Measurements from ENCODE around the gene SPSB3. TPM values are rescaled to one million over a fixed set of nuclear protein-coding genes. Genes with fewer than 3 reads are reported as not detected.

SPSB3 gene
- total RNA-seq, 1 donor from 2014 or later: 63.6 TPM

DNA sequence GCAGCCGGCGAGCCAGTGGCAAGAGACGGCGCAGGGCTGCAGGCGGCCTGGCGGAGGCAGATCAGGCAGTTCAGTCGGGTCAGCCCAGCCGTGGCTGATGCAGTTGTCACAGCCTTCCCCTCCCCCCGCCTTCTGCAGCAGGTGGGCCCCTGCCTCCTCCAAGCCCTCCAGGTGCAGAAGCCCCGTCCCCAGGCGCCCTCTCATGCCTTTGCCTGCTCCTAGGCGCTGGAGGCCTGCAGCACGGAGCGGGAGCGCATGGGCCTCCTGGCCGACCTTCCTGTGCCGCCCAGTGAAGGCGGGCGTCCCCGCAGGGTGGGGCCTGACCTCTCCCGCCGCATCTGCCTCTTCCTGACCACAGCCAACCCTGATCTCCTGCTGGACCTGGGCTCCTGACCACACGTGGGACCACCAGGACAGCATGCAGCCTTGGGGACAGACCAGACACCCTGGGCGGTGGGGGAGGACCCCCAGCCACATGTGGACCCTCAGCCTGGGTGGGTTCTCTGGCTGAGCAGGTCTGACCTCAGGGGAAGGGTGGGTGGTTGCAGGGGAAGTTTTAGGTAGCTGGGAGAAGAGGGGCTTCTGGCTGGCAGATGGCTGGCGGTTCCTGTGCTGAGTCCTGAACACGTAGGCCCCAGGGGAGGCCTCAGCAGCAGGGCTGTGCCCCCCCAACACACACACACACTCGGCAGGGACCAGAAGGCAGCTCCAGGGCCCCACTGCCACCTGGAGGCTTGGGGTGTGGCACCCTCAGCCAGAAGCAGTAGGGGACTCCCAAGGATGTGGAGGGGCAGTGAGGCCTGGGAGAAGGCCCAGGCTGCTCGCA, 6.3 kb downstream of the SPSB3 start:
- DNase-seq (ENCODE audit: extremely low read depth, low read depth, low spot score): no peak

DNA sequence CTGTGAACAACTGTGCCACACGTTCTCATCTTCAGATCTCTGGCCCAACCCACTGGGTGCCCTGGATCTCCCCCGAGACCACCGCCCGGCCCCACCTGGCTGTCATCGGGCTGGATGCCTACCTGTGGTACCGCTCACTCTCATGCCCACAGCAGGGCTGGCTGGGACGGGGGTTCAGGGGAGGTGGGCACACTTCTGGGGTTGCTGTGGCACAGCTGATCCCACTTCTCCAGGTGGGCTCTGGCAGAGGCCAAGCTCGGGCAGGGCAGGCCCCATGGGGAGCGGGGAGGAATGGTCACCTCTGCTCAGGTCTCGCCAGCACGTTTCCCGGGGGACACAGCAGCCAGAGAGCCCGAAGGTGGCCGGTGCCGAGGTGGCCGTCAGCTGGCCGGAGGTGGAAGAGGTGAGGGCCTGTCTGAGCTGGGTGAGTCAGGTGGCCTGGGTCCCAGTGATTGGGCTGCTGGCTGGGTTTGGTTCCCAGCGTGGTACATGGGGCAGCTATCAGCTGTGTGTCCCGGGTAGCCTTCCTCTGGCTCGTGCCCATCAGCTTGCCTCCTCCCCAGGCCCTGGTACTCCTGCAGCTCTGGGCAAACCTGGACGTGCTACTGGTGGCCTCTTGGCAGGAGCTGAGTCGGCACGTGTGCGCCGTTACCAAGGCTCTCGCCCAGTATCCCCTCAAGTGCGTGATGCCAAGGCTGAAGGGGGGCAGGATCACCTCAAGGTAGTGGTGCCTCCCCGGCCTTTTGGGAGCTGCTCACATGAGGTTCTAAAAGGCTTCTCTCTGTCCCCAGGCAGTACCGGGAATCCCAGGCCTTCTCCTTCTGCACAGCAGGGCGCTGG, 7.1 kb downstream of the SPSB3 start:
- DNase-seq (ENCODE audit: extremely low read depth, low read depth, low spot score): no peak

DNA sequence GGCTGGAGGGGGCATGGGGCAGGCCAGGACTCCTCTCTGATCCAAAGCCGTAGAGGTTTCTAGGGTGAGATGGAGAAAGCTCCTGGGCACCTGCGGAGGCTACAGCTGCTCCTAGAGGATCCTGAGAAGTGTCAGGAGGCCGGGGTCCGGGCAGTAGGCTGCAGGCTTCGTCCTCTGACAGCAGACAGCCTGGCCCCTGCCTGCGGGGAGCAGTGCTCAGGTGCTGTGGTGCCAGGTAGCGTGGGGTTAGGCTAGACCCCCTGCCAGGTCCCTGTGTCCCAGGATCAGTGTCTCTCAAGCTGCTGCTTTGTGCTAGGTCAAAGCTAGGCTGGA, 8.0 kb downstream of the SPSB3 start:
- DNase-seq (ENCODE audit: extremely low read depth, low read depth, low spot score): no peak

DNA sequence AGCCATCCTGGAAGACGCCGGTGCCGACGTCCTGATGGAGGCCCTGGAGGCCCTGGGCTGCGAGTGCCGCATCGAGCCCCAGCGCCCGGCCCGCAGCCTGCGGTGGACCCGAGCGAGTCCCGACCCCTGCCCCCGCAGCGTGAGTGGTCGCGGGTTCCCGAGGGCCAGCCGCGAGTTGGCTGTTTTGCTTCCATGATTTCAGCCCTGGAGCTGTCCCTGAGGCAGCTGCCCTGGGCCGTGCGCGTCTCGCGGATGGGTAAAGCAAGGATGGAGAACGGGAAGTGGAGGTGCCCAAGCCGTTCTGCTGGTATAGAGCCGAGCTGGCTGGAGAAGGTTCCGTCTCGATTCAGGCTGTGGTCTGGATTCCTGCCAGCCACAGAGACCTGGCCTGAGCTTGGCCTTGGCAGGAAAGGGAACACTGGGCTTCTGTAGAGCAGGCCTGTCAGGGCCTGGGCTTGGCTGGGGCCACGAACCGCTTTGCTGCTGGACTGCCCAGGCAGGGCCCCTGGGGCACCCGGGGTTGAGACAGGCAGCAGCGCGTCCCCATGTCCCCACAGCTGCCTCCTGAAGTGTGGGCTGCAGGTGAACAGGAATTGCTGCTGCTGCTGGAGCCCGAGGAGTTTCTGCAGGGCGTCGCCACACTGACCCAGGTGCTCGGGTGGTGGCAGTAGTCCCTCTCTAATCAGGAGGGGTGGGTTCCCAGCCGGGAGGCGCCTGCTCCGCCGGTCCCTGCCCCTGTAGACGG, 8.5 kb downstream of the SPSB3 start:
- no peak for DNase-seq (ENCODE audit: extremely low read depth, low read depth, low spot score)

DNA sequence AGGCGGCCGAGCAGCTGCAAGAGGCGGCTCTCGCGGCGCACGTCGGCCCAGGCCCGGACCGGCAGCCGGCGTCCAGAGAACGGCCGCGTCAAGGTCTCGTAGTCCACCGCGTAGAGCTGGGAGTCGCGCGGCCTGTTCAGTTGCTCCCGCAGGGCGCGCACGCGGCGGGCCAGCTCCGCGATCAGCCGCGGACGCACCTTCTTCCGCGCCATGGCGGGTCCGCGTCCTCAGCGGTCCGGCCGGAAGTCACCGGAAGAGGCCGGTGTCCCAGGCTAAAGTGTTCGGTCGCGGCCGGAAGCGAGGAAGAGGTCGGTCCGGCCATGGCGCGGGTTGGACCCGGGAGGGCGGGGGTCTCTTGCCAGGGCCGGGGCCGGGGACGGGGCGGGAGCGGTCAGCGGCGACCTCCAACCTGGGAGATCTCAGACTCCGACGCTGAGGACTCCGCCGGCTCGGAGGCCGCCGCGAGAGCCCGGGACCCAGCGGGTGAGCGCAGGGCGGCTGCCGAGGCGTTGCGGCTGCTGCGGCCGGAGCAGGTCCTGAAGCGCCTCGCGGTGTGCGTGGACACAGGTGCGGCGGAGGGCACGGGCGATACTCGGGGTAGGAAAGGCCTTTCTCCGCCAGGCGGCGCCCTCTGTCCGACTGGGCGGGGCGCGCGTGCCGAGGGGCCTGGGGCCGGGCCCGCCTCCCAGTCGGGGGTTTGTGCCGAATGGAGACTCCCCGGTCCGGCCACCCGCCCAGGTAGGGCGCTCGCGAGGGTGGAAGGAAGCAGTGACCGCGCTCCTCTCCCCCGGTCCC, 9.3 kb downstream of the SPSB3 start, which contains the start of gene MRPS34:
Gene MRPS34, minus strand, starts transcription at position 227 of the 795 bp plus-strand sequence. Its CDS starts 15 bp downstream, at position 212.
- DNase-seq (ENCODE audit: extremely low read depth, low read depth, low spot score): no peak

DNA sequence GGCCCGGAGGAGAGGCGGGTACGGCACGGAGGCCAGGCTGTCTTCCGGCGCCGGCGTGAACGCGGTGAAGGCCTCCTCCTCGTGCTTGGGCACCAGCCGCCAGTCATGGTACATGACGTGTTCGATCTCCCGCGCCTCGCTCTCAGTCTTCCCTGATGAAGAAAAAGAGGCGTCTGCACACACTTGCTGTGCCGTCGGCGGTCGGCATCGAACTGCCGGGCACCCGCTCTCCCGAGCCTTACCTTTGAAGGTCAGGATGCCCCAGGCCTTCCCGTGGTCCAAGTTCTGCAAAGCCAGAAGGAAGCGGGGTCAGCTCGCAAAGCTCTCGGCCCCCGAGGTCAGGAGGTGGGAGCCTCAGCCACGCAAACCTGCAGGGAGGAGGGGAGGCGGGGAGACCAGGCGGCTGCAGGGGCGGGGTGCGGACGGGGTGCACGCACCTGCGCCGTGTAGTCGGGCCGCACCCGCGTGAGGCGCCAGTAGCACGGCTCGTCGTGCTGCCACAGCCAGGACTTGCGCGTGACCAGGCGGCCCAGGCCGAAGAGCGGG, 9.9 kb downstream of the SPSB3 start, which contains the start of gene EME2:
Gene EME2, plus strand, starts transcription at position 449 of the 546 bp plus-strand sequence. CDS start 418 bp downstream, outside the sequence.
- no peak for DNase-seq (ENCODE audit: extremely low read depth, low read depth, low spot score)

DNA sequence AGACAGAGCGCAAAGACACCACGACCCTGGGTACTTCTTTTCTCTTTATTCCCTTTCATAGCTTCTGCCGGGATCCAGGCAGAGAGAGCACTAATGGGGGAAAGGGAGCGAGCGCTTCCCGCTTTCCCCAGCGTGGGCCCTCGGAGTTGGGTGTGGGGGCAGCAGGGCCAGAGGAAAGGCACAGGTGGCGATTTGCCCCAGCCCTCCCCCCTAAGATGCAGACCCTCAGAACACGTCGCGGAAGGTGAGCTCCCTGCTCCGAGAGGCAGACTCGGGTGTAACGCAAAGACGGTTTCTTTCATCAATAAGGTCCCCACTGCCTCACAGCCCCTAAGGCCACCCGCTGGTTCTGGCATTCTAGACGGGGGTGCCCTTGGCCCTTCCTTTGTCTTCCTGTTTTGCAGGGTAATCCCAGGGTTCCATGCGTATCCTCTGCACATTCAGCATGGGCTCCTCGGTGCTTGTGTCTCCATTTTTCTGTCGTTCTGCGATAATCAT, 10.5 kb downstream of the SPSB3 start:
- DNase-seq (ENCODE audit: extremely low read depth, low read depth, low spot score): no peak

DNA sequence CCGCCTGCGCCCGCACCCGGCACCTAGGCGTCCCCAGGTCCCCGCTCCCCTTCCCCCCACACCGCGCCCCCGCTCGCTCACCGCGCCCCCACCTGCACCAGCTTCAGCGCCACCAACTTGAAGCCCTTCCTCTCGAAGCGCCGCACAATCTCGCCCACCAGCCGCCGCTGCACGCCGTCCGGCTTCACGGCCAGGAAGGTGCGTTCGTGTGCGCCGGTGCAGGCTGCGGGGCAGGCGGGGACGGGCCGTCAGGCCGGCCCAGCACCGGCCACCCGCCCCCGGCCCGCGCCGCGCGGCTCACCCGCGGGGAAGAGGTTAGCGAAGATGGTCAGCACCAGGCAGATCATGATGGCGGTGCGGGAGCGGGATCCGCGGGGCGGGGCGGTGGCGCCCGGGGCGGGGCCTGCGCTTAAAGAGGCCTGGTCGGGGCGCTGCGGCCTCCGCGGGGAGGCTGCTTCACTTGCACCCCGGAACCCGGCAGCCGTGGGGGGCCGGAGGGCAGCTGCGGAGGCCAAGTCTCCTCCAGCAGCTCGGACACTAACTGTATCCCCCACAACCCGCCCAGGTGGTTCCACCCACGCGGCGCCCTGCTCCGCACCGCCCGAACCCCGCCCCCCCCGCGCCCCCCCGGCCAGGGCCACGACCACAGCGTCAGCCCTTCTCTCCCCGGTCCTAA, 11.0 kb downstream of the SPSB3 start, which contains the start of gene NME3:
Gene NME3, minus strand, starts transcription at position 356 of the 676 bp plus-strand sequence. Its CDS starts 9 bp downstream, at position 347.
- DNase-seq (ENCODE audit: extremely low read depth, low read depth, low spot score): no peak

DNA sequence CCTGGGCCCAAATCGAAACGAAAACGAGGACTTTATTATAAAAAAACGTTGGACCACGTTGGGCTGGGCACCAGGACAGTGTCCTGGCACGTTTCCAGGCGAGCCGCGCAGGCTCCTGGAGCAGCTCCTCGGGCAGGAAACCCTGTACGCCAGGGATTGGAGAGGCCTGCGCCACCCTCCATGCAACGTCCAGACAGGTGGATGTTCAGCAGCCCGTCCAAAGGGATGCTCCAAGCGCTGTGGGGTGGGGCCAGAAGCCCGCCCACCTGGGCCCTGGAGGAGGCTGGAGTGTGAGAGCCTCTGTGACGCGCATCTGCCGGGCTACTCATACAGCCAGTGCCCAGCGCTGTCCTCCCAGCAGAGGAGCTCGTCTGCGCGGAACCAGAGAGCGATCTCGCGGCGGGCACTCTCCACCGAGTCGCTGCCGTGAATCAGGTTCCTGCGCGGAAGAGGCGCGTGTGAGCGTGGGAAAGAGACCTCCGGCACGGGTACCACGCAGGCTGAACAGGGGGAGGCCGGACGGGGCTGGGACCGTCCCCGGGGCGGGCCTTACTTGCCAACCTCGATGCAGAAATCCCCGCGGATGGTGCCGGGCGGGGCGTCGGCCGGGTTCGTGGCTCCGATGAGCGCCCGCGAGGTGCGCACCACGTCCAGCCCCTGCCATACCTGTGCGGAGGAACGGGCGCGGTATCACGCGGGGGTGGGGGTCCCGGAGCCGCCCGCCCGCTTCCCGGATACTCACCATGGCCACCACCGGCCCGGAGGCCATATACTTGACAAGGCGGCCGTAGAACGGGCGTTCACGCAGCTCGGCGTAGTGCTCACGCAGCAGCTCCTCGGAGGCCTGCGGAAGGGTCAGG, 11.8 kb downstream of the SPSB3 start:
- no peak for DNase-seq (ENCODE audit: extremely low read depth, low read depth, low spot score)

DNA sequence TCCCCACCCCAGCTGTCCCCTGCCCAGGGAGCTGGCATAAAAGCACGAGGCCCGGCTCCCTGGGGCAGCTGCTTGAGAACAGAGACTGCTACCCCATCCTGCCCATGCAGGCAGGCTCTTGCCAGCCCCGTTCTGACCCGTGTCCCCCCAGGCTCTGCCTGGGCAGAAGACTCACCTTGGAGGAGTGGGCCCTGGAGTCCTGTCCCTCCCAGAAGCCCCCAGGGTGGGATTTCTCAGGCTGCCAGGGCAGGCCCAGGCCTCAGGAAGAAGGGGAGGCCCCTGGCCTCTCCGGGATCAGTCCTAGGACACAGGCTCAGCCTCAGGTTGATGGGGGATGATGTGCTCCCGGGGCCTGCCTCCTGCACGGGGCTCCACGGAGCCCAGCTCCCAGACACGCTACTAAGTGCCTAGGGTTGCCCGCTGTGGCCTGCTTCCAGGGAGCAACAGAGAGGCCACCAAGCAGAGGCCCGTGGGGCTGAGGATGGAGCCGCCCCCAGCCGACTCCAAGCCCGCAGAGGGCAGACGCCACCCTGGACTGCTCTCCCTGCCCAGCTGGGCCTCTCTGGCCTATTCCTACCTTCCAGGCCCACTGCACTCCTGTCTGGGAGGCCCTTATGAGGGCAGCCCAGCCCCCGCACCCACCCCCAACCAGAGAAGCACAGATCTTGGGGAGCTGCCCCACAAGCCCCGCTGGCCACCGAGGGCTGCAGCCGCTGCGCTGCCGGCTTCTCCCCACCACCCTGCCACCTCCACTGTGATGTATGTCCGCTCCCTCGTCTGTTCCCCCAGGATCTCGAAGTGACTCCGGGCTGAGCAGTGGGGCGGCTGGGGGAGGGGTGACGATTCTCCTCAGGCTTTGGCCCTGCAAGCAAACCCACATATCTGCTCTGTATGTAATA, 12.7 kb downstream of the SPSB3 start:
- DNase-seq (ENCODE audit: extremely low read depth, low read depth, low spot score): no peak

DNA sequence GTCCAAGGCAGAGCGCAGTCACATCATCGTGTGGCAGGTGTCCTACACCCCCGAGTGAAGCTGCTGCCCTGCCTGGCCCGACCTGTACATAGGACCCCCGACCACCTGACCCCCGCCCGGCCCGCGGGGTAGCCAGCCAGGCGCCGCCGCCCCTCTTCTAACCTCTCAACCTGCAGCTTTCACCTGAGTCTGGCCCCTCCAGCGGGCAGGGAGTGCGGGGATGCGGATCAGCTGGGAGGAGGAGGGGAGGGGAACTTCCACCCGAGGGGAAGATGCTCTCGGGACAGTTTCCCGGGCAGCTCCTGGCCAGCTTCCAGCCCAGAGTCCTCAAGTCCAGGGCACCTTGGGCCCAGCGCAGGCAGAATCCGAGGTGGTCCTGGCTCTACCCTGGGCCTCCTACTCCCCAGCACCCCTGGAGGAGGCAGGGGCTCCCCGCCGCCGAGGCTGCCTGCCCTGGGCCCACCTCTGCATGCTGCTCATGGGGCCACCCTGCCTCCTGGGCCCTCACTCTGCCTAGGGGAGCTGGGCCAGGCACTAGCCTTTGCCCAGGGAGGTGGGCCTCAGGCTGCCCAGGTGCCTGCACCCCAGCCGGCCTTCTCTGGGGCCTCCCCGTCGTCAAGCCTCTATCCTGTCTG, 13.5 kb downstream of the SPSB3 start:
- no peak for DNase-seq (ENCODE audit: extremely low read depth, low read depth, low spot score)

DNA sequence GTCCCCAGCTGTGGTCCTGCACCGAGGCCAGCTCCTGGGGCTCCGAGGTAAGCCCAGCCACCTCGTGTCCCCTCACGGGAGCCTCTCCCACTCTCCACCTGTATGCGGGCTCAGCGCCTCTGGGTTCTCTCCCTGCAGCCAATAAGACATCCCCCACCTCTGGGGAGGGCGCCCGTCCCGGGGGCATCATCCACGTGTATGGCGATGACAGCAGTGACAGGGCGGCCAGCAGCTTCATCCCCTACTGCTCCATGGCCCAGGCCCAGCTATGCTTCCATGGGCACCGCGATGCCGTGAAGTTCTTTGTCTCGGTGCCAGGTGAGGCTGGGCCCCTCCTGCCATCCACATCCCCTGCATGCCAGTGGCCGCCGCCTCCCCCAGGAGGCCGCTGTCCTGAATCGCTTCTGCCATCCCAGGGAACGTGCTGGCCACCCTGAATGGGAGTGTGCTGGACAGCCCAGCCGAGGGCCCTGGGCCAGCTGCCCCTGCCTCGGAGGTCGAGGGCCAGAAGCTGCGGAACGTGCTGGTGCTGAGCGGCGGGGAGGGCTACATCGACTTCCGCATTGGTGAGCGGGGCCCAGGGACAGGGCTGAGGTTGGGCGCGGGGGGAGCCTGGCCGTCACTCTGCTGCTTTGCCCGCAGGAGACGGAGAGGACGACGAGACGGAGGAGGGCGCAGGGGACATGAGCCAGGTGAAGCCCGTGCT, 14.2 kb downstream of the SPSB3 start:
- DNase-seq (ENCODE audit: extremely low read depth, low read depth, low spot score): no peak

DNA sequence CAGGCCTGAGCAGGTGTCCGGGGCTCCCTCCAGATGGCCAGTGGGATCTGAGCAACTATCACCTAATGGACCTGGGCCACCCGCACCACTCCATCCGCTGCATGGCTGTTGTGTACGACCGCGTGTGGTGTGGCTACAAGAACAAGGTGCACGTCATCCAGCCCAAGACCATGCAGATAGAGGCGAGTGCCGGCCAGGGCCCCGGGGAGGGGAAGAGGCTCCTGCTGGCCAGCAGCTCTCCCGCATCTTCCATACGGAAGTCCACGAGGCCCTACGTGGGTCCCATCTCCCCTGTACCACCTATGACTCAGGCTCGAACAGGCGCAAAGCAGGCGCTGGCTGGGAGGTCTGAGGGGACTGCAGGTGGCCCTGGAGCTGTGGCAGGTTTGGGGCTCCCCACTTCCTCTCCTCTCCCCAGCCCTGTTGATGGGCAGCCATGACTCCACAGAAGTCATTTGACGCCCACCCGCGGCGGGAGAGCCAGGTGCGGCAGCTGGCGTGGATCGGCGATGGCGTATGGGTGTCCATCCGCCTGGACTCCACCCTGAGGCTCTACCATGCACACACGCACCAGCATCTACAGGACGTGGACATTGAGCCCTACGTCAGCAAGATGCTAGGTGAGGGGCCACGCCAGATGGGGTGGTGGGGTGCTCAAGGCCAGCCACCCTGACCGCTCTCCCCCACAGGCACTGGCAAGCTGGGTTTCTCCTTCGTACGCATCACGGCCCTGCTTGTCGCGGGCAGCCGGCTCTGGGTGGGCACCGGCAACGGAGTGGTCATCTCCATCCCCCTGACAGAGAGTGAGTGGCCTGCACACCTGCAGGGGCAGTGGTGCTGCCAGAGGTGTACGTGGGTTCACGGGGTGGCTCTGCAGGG, 15.0 kb downstream of the SPSB3 start:
- DNase-seq (ENCODE audit: extremely low read depth, low read depth, low spot score): no peak

DNA sequence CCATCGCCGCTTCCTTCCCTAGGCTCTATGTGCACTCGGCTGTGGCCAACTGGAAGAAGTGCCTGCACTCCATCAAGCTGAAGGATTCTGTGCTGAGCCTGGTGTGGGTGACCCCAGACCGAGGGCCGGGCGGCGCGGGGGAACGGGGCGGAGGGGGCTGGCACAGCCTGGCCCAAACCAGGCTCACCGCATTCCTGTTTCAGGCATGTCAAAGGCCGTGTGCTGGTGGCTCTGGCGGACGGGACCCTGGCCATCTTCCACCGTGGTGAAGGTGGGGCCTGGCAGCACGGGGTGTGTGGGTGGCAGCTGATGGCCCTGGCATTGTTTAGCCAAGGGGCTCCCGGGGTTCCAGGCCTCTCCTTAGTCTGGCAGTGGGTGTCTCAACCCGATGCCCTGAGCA, 15.7 kb downstream of the SPSB3 start:
- no peak for DNase-seq (ENCODE audit: extremely low read depth, low read depth, low spot score)

DNA sequence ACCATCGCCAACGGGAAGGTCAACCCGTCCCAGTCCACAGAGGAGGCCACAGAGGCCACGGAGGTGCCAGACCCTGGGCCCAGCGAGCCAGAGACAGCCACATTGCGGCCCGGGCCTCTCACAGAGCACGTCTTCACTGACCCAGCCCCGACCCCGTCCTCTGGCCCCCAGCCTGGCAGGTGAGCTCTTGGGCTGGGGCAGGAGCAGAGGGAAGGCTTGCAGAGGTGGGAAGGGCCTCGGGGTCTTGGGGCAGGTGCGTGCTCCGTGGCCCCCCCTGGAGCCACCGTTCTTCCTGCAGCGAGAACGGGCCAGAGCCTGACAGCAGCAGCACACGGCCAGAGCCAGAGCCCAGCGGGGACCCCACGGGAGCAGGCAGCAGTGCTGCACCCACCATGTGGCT, 16.1 kb downstream of the SPSB3 start:
- DNase-seq (ENCODE audit: extremely low read depth, low read depth, low spot score): no peak
